ENCODE measurements around the gene SLC22A17. TPM values are rescaled to one million over a fixed set of nuclear protein-coding genes. Genes with fewer than 3 reads are reported as not detected.

The SLC22A17 gene
- total and polyA plus RNA-seq, 2 of the 13 experiments (the other 11 are each of a cell fraction or from before 2014, with no cell fraction given) = 0.95 to 1.1 TPM

DNA sequence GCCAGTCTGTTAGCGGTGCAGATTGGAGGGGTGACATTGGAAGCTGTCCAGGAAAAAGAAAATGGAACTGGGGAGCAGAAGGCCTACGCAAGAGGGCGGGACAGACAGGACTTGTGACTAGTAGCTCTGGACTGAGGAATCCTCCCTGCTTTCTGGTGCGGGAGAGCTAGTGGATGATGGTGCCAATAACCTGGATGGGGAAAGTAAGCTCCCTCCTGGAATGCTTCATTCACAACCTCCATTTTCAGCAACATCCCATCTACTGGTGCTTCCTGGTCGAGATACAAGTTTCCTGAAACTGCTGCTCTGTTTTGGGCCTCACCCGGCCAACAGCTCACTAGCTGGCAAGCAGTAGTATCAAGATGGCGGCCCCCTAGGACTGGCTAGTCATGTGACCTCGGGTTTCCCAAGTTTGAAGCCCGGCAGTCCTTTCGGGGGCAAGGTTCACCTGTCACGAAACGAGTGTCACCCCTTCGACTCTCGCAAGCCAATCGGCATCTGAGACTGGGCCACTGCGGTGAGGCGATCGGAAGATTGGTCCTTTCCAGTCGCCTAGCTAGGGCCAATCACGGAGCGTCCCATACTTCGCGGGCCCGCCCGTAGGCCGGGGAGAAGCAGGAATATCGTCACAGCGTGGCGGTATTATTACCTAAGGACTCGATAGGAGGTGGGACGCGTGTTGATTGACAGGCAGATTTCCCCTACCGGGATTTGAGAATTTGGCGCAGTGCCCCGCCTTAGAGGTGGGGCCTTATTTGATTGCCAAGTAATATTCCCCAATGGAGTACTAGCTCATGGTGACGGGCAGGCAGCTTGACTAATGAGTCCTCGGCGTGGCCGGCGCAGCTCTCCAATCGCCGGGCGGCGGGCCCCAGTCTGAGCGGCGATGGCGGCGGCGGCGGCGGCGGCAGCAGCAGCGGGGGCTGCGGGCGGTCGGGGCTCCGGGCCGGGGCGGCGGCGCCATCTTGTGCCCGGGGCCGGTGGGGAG, 31.8 kb downstream of the SLC22A17 start, which contains the start of gene PABPN1 (continued):
- TF ChIP-seq ZNF256 (CRISPR knock-in tag; conservative IDR thresholded peaks at IDR 0.05) = peak; percentile 83
- TF ChIP-seq, protein P1, sequence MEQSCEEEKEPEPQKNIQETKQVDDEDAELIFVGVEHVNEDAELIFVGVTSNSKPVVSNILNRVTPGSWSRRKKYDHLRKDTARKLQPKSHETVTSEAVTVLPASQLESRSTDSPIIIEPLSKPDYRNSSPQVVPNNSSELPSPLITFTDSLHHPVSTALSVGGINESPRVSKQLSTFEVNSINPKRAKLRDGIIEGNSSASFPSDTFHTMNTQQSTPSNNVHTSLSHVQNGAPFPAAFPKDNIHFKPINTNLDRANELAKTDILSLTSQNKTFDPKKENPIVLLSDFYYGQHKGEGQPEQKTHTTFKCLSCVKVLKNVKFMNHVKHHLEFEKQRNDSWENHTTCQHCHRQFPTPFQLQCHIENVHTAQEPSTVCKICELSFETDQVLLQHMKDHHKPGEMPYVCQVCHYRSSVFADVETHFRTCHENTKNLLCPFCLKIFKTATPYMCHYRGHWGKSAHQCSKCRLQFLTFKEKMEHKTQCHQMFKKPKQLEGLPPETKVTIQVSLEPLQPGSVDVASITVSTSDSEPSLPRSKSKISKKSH (CRISPR knock-in tag; IDR thresholded peaks at IDR 0.05; ENCODE audit: borderline replicate concordance) = no peak; the same call in 1 of the 2 replicates
- TF ChIP-seq MAFK (conservative IDR thresholded peaks at IDR 0.05 in 1 of 2, IDR thresholded peaks at IDR 0.05 in 1 of 2; ENCODE audit: low read length in 2 of 2) = peak; percentile 25 to 34; a peak in 2 of 4 replicates
- TF ChIP-seq NFATC3 (CRISPR knock-in tag; IDR thresholded peaks at IDR 0.05) = peak; percentile 88; the same call in 1 of the 2 replicates
- TF ChIP-seq CEBPB (IDR thresholded peaks at IDR 0.05; ENCODE audit: borderline replicate concordance, low read depth, low read length) = peak; percentile 88
- TF ChIP-seq MYC (CRISPR knock-in tag; IDR thresholded peaks at IDR 0.05; ENCODE audit: borderline replicate concordance) = peak; percentile 96
- peak; percentile 99 for TF ChIP-seq ZBTB21 (CRISPR knock-in tag; IDR thresholded peaks at IDR 0.05)
- TF ChIP-seq GABPA (IDR thresholded peaks at IDR 0.05; ENCODE audit: low read depth, low read length) = no peak
- TF ChIP-seq GABPA (CRISPR knock-in tag; IDR thresholded peaks at IDR 0.05; ENCODE audit: low read depth) = no peak
- peak; percentile 100 for TF ChIP-seq BRD4 (CRISPR knock-in tag; IDR thresholded peaks at IDR 0.05)
- TF ChIP-seq NR2C2 (CRISPR knock-in tag; IDR thresholded peaks at IDR 0.05; ENCODE audit: borderline replicate concordance) = peak; percentile 96
- TF ChIP-seq SAFB2 (CRISPR knock-in tag; IDR thresholded peaks at IDR 0.05; ENCODE audit: borderline replicate concordance, low read depth) = peak; percentile 95
- TF ChIP-seq, protein P2, sequence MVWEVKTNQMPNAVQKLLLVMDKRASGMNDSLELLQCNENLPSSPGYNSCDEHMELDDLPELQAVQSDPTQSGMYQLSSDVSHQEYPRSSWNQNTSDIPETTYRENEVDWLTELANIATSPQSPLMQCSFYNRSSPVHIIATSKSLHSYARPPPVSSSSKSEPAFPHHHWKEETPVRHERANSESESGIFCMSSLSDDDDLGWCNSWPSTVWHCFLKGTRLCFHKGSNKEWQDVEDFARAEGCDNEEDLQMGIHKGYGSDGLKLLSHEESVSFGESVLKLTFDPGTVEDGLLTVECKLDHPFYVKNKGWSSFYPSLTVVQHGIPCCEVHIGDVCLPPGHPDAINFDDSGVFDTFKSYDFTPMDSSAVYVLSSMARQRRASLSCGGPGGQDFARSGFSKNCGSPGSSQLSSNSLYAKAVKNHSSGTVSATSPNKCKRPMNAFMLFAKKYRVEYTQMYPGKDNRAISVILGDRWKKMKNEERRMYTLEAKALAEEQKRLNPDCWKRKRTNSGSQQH (CRISPR knock-in tag; IDR thresholded peaks at IDR 0.05; ENCODE audit: low read depth) = 0 out of 2 replicates have a peak, but pooled peaks have one; percentile 38
- TF ChIP-seq YEATS4 (CRISPR knock-in tag; IDR thresholded peaks at IDR 0.05; ENCODE audit: borderline replicate concordance) = peak; percentile 96
- TF ChIP-seq, protein P3, sequence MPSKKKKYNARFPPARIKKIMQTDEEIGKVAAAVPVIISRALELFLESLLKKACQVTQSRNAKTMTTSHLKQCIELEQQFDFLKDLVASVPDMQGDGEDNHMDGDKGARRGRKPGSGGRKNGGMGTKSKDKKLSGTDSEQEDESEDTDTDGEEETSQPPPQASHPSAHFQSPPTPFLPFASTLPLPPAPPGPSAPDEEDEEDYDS (CRISPR knock-in tag; IDR thresholded peaks at IDR 0.05) = peak; percentile 95
- TF ChIP-seq, protein P4, sequence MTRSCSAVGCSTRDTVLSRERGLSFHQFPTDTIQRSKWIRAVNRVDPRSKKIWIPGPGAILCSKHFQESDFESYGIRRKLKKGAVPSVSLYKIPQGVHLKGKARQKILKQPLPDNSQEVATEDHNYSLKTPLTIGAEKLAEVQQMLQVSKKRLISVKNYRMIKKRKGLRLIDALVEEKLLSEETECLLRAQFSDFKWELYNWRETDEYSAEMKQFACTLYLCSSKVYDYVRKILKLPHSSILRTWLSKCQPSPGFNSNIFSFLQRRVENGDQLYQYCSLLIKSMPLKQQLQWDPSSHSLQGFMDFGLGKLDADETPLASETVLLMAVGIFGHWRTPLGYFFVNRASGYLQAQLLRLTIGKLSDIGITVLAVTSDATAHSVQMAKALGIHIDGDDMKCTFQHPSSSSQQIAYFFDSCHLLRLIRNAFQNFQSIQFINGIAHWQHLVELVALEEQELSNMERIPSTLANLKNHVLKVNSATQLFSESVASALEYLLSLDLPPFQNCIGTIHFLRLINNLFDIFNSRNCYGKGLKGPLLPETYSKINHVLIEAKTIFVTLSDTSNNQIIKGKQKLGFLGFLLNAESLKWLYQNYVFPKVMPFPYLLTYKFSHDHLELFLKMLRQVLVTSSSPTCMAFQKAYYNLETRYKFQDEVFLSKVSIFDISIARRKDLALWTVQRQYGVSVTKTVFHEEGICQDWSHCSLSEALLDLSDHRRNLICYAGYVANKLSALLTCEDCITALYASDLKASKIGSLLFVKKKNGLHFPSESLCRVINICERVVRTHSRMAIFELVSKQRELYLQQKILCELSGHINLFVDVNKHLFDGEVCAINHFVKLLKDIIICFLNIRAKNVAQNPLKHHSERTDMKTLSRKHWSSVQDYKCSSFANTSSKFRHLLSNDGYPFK (CRISPR knock-in tag; IDR thresholded peaks at IDR 0.05; ENCODE audit: borderline replicate concordance) = peak; percentile 98
- TF ChIP-seq ZNF326 (CRISPR knock-in tag; IDR thresholded peaks at IDR 0.05; ENCODE audit: borderline replicate concordance) = peak; percentile 96
- TF ChIP-seq TGIF2 (CRISPR knock-in tag; IDR thresholded peaks at IDR 0.05) = no peak
- TF ChIP-seq ZNF296 (CRISPR knock-in tag; conservative IDR thresholded peaks at IDR 0.05) = no peak
- peak; percentile 96 for TF ChIP-seq SP4 (CRISPR knock-in tag; IDR thresholded peaks at IDR 0.05)
- peak; percentile 87 for TF ChIP-seq ZIK1 (CRISPR knock-in tag; IDR thresholded peaks at IDR 0.05; ENCODE audit: borderline replicate concordance, low read depth)
- TF ChIP-seq ZNF143 (CRISPR knock-in tag; IDR thresholded peaks at IDR 0.05) = peak; percentile 95
